GM23338 (cell line): Measurements from ENCODE around the gene NOP10. TPM values are rescaled to one million over a fixed set of nuclear protein-coding genes. Genes with fewer than 3 reads are reported as not detected.

ENCODE experiments used
- ATAC-seq: fragments of 200-7000 bp; cut with Tn5 transposase; 3 replicates; pipeline ENCODE4 v1.9.1; 2020
- DNase-seq: peaks from one replicate; pipeline ENCODE4 v3.0.0-alpha.2; 2015; ENCODE audit warnings: low spot score
- H2AFZ ChIP-seq: fragments of 200-600 bp; sonication (generic); 2 replicates; pipeline ENCODE4 v1.8.0; 2016; ENCODE audit warnings: antibody characterized with exemption, mild to moderate bottlenecking, moderate library complexity
- H3F3A ChIP-seq: fragments of 200-600 bp; sonication (generic); replicated peaks from 2 replicates; pipeline ENCODE4 v1.8.0; 2017; ENCODE audit warnings: antibody characterized with exemption, mixed run types, low read depth
- H3K27ac ChIP-seq: fragments of 200-600 bp; sonication (generic); 2 replicates; pipeline ENCODE4 v1.6.1; 2016; ENCODE audit warnings: low read depth
- H3K27me3 ChIP-seq: fragments of 200-600 bp; sonication (generic); 2 replicates; pipeline ENCODE4 v1.8.0; 2016; ENCODE audit warnings: mild to moderate bottlenecking, mixed run types, moderate library complexity; ENCODE audit not compliant: insufficient read depth
- H3K36me3 ChIP-seq: fragments of 200-600 bp; sonication (generic); 2 replicates; pipeline ENCODE4 v1.8.0; 2016; ENCODE audit warnings: mild to moderate bottlenecking; ENCODE audit not compliant: insufficient read depth
- H3K4me1 ChIP-seq: fragments of 200-600 bp; sonication (generic); 2 replicates; pipeline ENCODE4 v1.8.0; 2016; ENCODE audit warnings: mild to moderate bottlenecking, moderate library complexity; ENCODE audit not compliant: insufficient read depth
- H3K4me2 ChIP-seq: fragments of 200-600 bp; sonication (generic); 2 replicates; pipeline ENCODE4 v1.7.1; 2017; ENCODE audit warnings: mixed run types
- H3K4me3 ChIP-seq: fragments of 200-600 bp; sonication (generic); 2 replicates; pipeline ENCODE4 v1.6.1; 2016; ENCODE audit warnings: mixed run types
- H3K79me2 ChIP-seq: fragments of 200-600 bp; sonication (generic); replicated peaks from 2 replicates; pipeline ENCODE4 v1.8.0; 2017; ENCODE audit warnings: mild to moderate bottlenecking; ENCODE audit not compliant: insufficient read depth
- H3K9me2 ChIP-seq: fragments of 200-600 bp; sonication (generic); 2 replicates; pipeline ENCODE4 v1.8.0; 2017; ENCODE audit not compliant: insufficient read depth
- H4K20me1 ChIP-seq: fragments of 200-600 bp; sonication (generic); replicated peaks from 2 replicates; pipeline ENCODE4 v1.8.0; 2017; ENCODE audit warnings: mild to moderate bottlenecking; ENCODE audit not compliant: insufficient read depth
- H3K27ac Mint-ChIP-seq: 2 replicates; pipeline ENCODE4 v1.8.0; 2020; ENCODE audit warnings: inconsistent platforms, mild to moderate bottlenecking, moderate library complexity, mixed read lengths
- H3K27me3 Mint-ChIP-seq: 3 replicates; pipeline ENCODE4 v1.8.0; 2022; ENCODE audit warnings: low read depth, mild to moderate bottlenecking, moderate library complexity, mixed read lengths, inconsistent platforms; ENCODE audit not compliant: insufficient read depth, poor library complexity
- H3K36me3 Mint-ChIP-seq: 3 replicates; pipeline ENCODE4 v1.8.0; 2021; ENCODE audit warnings: low read depth, mild to moderate bottlenecking, inconsistent platforms, moderate library complexity, mixed read lengths
- H3K4me1 Mint-ChIP-seq: 3 replicates; pipeline ENCODE4 v1.8.0; 2020; ENCODE audit warnings: mild to moderate bottlenecking, inconsistent platforms, mixed read lengths
- H3K4me3 Mint-ChIP-seq: 3 replicates; pipeline ENCODE4 v1.8.0; 2021; ENCODE audit warnings: moderate library complexity, mild to moderate bottlenecking, inconsistent platforms, mixed read lengths
- H3K9me3 Mint-ChIP-seq: 3 replicates; pipeline ENCODE4 v1.8.0; 2020; ENCODE audit warnings: moderate library complexity, mild to moderate bottlenecking, inconsistent platforms, mixed read lengths
- EZH2 ChIP-seq: fragments of 200-600 bp; sonication (generic); IDR thresholded peaks from one replicate; pipeline ENCODE4 v1.8.0; 2017; ENCODE audit warnings: antibody characterized with exemption, mild to moderate bottlenecking, low read depth; ENCODE audit not compliant: unreplicated experiment
- EZH2phosphoT487 ChIP-seq: fragments of 200-600 bp; sonication (generic); IDR thresholded peaks from one replicate; pipeline ENCODE4 v1.8.1; 2018; ENCODE audit warnings: antibody characterized with exemption; ENCODE audit not compliant: unreplicated experiment
- STAT1 ChIP-seq: IDR thresholded peaks from one replicate; pipeline ENCODE4 v1.6.1; 2016; ENCODE audit warnings: antibody characterized with exemption; ENCODE audit not compliant: unreplicated experiment
- ZNF114 ChIP-seq: fragments of 250-450 bp; sonication (Bioruptor Pico); IDR thresholded peaks from 2 replicates; pipeline ENCODE4 v1.5.0; 2020; ENCODE audit warnings: mild to moderate bottlenecking, moderate library complexity
- polyA plus RNA-seq: library from polyadenylated mRNA; unstranded; fragments of >200 nt; fragmentation: Nextera tagmentation; extraction: Ambion mirVana; gene quantifications from 2 replicates; pipeline ENCODE4 v1.2.1, GENCODE V29; 2016
- total RNA-seq: library from RNA; depleted of rRNA; stranded (reverse); fragments of >200 nt; shearing (Covaris generic); gene quantifications from 2 replicates; pipeline ENCODE4 v1.2.3, GENCODE V29; 2014
- TF ChIP-seq, protein P1 (sequence below): fragments of 250-450 bp; sonication (Bioruptor Pico); IDR thresholded peaks from 2 replicates; pipeline ENCODE4 v1.5.0; 2020; ENCODE audit warnings: mild to moderate bottlenecking, moderate library complexity

Gene NOP10
- total and polyA plus RNA-seq, 2 experiments from 2014 or later = 417 to 718 TPM

DNA sequence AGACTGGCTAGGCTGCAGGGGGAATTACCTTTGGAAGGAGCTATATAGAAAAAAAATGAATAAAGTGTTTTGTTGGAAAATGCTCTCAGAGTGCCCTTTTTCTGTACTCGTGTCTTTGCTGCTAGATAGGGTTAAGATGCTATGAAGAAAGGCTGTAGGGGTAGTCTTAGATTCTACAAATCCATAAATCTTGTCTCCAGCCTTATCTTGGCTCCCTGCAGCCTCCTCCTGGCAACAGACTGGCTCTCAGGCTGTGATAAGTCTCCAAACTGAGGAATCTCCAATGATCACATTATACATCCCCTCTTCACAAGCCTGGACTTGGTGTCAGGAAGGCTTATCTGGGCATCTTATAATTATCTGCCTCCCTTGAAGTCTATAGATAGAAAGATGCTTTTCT, 14.7 kb upstream of the NOP10 start (continued):
- TF ChIP-seq, protein P1, sequence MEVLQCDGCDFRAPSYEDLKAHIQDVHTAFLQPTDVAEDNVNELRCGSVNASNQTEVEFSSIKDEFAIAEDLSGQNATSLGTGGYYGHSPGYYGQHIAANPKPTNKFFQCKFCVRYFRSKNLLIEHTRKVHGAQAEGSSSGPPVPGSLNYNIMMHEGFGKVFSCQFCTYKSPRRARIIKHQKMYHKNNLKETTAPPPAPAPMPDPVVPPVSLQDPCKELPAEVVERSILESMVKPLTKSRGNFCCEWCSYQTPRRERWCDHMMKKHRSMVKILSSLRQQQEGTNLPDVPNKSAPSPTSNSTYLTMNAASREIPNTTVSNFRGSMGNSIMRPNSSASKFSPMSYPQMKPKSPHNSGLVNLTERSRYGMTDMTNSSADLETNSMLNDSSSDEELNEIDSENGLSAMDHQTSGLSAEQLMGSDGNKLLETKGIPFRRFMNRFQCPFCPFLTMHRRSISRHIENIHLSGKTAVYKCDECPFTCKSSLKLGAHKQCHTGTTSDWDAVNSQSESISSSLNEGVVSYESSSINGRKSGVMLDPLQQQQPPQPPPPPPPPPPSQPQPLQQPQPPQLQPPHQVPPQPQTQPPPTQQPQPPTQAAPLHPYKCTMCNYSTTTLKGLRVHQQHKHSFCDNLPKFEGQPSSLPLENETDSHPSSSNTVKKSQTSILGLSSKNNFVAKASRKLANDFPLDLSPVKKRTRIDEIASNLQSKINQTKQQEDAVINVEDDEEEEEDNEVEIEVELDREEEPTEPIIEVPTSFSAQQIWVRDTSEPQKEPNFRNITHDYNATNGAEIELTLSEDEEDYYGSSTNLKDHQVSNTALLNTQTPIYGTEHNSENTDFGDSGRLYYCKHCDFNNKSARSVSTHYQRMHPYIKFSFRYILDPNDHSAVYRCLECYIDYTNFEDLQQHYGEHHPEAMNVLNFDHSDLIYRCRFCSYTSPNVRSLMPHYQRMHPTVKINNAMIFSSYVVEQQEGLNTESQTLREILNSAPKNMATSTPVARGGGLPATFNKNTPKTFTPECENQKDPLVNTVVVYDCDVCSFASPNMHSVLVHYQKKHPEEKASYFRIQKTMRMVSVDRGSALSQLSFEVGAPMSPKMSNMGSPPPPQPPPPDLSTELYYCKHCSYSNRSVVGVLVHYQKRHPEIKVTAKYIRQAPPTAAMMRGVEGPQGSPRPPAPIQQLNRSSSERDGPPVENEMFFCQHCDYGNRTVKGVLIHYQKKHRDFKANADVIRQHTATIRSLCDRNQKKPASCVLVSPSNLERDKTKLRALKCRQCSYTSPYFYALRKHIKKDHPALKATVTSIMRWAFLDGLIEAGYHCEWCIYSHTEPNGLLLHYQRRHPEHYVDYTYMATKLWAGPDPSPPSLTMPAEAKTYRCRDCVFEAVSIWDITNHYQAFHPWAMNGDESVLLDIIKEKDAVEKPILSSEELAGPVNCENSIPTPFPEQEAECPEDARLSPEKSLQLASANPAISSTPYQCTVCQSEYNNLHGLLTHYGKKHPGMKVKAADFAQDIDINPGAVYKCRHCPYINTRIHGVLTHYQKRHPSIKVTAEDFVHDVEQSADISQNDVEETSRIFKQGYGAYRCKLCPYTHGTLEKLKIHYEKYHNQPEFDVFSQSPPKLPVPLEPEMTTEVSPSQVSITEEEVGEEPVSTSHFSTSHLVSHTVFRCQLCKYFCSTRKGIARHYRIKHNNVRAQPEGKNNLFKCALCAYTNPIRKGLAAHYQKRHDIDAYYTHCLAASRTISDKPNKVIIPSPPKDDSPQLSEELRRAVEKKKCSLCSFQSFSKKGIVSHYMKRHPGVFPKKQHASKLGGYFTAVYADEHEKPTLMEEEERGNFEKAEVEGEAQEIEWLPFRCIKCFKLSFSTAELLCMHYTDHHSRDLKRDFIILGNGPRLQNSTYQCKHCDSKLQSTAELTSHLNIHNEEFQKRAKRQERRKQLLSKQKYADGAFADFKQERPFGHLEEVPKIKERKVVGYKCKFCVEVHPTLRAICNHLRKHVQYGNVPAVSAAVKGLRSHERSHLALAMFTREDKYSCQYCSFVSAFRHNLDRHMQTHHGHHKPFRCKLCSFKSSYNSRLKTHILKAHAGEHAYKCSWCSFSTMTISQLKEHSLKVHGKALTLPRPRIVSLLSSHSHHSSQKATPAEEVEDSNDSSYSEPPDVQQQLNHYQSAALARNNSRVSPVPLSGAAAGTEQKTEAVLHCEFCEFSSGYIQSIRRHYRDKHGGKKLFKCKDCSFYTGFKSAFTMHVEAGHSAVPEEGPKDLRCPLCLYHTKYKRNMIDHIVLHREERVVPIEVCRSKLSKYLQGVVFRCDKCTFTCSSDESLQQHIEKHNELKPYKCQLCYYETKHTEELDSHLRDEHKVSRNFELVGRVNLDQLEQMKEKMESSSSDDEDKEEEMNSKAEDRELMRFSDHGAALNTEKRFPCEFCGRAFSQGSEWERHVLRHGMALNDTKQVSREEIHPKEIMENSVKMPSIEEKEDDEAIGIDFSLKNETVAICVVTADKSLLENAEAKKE (CRISPR knock-in tag) = no peak
- TF ChIP-seq EZH2phosphoT487 (no peak), EZH2 (no peak), ZNF114 (CRISPR knock-in tag) (no peak), STAT1 (no peak)

DNA sequence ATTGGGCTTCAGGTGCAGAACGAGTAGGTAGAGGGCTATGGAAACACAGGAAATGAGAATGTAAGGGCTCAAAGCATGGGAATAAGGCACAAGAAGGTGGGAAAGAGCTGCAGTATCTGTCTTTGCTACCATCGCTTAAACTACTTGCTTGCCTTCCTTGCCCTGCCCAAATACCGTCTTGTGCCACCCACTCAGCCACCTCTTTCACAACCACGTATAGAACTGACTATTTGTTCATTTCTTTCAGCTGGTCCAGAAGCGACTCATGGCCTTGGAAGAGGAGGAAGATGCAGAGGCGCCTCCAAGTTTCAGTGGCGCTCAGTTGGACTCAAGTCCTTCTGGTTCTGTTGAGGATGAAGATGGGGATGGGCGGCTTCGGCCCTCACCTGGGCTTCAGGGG, 12.3 kb upstream of the NOP10 start:
- peaks cover 4% of the 10 kb centered on the region for H3K27me3 Mint-ChIP-seq
- ATAC-seq (no peak), DNase-seq (no peak)
- no peak overlapping the region for H3K27ac Mint-ChIP-seq
- H3K36me3 ChIP-seq = peaks cover 3% of the 10 kb centered on the region; the same call in 1 of the 2 replicates
- H3K4me2 ChIP-seq = no peak overlapping the region
- 0 out of 2 replicates have a peak, but pooled peaks cover 4% of the 10 kb centered on the region for H3K4me1 ChIP-seq
- no peak for TF ChIP-seq ZNF114 (CRISPR knock-in tag)
- no peak overlapping the region for H2AFZ ChIP-seq
- H3K9me3 Mint-ChIP-seq = no peaks in the 10 kb centered on the region; the same call in 2 of the 3 replicates
- peaks cover 51% of the 10 kb centered on the region for H3K36me3 Mint-ChIP-seq
- H3F3A ChIP-seq = no peaks in the 10 kb centered on the region
- H3K4me3 ChIP-seq = no peak overlapping the region
- H4K20me1 ChIP-seq = no peaks in the 10 kb centered on the region
- H3K4me1 Mint-ChIP-seq = peaks cover 16% of the 10 kb centered on the region
- H3K9me2 ChIP-seq = no peaks in the 10 kb centered on the region
- H3K27me3 ChIP-seq = no peaks in the 10 kb centered on the region
- H3K79me2 ChIP-seq = no peaks in the 10 kb centered on the region
- H3K4me3 Mint-ChIP-seq = no peak overlapping the region
- no peak overlapping the region for H3K27ac ChIP-seq
